Brain pericyte (primary cell): ENCODE measurements around the gene CMIP.

Experiments used
- DNase-seq: peaks from one replicate; pipeline ENCODE4 v3.0.0-alpha.2; 2012; ENCODE audit warnings: low read depth, low spot score

CMIP gene

DNA sequence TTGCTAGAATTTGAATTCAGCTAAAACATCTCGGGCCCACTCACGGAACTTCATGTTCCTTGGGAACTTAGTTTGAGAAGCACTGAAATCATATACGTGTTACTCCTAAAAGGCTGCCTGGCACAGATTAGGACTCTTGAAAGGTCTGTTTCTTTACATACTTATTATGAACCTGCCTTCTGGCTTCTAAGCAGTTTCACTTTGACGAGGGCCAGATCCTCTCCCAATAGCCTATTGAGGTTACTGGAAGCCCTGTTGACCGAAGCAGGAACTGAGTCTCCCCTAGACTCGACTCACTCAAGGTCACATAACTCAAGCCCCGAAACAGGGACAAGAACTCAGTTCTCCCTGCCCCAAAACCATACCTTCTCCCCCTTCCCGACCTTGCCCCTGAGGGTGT lies 212.6 kb downstream of the CMIP start:
- no peak for DNase-seq

DNA sequence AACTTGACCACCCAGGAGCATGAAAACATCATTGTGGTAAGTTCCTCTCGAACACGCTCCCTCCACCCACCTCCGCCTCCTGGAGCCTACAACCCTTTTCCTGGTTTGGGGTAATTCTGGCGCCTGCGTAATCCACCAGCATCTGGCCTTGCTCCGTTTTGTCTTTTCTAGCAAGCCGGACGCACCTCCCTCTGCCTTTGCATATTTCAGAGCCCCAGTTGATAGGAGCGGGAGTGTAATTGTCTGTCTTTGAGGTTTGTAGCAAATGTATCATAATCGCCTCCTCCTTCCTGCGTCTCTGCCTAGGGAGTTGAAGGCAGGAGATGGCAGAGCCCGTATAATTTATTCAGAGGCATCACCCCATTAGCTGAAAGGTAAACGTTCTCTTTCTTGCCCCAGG lies 213.2 kb downstream of the CMIP start:
- DNase-seq, result no peak

DNA sequence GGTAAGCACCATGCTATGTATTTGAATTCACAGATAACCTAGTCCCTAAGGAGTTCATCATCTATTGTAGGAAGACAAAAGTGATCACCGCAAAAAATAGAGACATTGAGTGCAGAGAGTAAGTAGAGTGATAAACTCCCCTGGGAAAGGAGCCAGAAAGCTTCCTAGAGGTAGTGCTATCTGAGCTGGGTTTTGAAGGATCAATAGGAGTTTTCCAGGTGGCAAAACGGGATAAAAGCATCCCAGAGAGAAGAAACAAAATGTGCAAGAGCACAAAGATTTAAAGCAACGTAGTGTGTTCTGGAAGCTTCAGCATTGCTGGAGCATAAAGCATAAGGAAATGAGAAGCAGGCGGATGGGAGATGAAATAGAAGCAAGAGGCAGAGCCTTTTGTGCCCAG lies 213.8 kb downstream of the CMIP start:
- DNase-seq, result no peak

DNA sequence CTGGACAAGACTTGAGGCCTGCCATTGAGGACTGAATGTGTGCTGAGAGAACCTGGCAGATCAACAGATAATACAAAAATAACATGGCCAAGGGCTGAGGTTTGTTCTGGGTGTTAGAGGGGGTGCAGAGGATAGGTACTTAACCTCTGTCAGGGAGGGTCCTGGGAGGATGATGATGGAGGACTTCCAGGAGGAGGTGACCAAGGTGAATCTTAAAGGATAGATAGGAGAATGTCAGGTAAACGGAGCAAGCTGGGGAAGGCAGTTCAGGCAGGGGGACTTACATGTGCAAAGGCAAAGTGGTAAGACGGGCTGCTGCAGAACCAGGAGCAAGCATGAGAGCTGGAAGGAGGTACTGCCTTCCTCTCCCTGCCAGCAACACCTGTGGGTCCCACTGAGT lies 214.6 kb downstream of the CMIP start:
- DNase-seq, result no peak

DNA sequence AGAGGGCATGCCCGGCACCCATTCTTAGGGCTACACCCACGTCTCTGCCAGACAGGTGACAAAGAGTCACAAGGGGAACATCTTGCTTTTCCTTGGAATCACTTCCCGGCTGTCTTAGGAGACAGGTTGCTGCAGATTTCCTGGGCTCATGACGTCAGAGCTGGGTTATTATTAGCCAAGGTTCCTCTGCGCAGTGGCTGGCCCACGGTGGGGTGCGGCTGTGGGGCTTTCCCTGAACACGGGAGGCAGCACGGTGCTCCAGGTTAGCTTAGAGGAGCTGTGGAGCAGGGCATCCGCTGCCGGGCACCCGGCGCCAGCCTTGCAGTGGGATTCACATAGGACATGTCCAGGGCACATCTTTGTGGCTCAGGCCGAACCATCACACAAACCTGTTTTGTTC lies 216.5 kb downstream of the CMIP start:
- no peak for DNase-seq

DNA sequence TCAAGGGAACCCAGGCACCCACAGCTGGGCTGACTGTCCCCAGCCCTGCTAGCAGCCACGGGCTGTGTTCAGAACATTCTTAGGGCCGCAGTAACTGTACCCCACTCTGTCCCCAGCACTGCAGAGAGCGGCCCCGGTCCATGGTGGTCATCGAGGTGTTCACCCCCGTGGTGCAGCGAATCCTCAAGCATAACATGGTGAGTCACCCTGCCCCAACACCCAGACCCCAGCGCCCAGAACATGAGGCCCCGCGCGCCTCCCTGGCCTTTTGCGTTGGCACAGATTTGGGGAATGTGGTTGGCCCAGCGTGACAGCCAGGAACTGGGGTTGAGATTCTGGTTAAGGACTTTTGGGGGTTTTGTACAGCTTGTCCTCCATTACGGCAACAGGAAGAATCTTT lies 219.5 kb downstream of the CMIP start:
- no peak for DNase-seq

DNA sequence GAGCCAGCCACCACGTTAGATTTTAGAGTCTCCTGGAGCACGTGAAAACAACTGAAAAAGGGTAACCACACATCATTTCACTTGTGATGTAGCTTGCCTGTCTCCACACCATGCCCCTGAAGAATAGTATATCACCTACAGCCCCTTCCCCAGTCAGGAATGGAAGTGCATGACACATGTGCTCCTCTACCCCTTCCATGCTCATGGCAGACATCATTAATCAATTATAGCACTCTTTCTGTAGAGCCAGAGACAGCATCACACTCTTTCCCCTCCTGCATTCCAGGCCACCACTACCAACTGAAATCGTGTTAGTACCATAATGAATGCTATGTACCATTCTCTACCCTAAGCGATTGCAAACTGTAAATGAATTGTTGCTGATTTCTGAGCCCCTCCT lies 221.0 kb downstream of the CMIP start:
- DNase-seq, result no peak

DNA sequence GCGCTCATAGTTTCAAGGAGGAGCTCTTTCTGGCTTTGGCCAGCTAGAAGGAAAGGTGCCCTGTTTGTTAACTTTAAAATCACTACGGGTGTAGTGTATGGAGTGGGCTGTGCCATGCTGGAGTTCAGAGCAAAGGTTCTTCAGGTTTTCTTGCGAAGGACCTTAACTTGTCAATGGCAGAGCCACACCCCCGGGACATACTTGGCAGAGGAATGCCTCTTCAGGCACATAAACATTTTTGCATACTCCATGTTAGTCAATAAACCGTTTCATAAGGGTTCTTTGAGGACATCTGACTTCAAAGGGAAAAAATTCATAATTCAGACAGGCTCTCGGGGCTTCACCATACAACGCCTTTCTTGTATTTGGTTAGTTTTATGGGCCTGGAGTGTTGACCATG lies 221.5 kb downstream of the CMIP start:
- no peak for DNase-seq

DNA sequence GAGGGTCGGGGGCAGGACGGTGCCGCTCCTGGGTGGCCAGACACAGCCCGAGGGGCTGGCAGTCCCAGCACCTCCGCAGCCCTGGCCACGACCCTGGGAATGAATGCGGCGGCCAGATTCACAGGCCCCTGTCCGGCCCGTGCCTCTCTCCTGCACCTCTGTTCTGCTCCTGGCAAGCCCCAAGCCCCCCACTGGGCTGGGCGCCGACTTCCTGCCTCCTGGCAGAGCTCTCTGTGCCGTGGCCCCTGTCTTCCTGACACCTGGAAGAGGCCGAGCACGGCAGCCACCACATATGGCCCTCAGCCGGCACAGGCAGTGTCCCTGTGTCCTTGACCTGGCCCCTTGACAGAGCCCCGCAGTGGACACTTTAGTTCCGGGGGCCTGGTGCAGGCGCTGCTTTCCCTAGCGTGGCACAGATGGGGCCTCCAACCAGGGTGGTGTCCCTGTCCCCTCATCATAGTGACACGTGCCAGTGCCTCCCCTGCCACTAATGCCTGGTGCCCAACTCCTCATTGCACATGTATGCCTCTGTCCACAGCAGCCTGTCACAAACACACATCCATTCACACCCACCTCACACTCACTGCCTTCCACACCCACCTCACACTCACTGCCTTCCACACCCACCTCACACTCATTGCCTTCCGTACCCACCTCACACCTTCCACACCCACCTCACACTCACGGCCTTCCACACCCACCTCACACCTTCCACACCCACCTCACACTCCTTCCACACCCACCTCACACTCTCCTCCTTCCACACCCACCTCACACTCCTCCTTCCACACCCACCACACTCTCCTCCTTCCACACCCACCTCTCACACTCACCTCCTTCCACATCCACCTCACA lies 223.9 kb downstream of the CMIP start:
- DNase-seq, result no peak

DNA sequence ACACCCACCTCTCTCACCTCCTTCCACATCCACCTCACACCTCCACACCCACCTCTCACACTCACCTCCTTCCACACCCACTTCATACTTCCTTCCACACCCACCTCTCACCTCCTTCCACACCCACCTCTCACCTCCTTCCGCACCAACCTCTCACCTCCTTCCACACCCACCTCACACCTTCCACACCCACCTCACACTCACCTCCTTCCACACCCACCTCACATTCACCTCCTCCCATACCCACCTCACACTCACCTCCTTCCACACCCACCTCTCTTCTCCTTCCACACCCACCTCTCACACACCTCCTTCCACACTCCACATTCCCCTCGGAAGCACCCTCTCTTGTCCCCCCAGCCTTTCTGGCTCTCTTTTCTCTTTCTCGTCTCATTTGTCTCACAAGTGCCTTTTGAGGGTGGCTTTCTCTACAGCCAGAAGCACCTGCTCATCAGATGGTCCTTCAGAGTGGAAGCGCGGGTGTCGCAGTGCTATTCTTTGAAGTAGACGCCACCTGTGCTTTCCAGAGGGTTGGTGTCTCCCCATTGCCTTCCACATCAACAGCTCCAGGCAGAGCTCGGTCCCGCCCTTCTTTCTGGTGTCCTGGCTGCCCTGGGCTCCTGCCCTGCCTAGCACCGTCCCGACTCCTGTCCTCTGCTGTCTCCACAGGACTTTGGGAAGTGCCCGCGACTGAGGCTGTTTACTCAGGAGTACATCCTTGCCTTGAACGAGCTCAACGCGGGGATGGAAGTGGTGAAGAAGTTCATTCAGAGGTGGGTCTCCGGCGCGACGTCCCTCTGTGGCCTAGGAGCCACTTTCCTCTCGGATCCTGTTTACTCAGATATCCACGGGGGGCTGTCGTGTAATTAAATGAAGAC lies 225.1 kb downstream of the CMIP start:
- no peak for DNase-seq

DNA sequence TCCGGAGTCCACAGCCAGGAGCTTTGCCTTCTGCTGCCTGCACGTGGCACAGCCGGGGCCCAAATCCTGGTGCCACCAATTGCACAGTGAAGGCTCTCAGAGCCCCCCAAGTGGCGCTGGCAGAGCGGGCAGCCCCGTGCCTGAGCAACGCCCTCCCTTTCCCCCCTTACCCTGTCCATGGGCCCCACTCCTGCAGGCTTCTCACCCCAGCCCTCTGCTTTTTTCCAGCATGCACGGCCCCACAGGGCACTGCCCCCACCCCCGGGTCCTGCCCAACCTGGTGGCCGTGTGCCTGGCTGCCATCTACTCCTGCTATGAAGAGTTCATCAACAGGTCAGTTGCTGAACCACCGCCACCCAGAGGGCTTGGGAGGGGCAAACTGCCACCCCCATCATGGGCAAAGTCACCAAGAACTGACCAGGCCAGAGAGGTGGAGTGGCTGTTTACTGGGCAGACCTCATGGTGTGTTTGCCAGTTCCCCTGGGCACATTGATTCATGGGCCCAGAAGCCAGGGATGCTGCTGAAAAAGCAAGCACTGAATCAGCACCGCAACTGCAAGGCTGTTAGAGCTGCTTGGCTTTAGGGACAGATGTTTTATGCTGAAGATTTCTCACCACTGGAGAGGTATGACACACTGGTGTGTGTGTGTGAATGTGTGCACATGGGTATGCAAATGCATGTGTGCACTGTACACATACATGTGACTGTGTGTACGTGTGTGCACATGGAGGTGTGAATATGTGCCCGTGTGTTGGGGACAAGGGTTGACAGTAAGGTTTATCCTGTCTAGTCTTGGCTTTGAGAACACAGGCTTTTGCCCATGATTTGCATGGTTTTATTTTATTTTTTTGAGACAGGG lies 227.4 kb downstream of the CMIP start:
- DNase-seq, result no peak

DNA sequence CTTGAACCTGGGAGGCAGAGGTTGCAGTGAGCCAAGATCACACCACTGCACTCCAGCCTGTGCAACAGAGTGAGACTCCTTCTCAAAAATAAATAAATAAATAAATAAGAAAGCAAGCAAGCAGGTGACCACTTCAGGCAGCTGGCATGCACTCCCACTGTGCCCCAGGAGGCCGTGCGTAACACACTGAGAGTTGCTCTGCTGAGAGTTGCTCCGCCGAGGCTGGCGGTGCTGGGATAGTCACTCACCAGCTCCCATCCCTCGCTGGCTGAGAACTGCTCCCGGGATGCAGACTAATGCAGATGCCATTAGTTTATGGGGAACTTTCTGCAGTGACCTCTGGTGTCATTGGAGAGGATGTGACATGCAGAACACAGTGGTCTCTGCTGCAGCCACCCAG lies 228.8 kb downstream of the CMIP start:
- no peak for DNase-seq

DNA sequence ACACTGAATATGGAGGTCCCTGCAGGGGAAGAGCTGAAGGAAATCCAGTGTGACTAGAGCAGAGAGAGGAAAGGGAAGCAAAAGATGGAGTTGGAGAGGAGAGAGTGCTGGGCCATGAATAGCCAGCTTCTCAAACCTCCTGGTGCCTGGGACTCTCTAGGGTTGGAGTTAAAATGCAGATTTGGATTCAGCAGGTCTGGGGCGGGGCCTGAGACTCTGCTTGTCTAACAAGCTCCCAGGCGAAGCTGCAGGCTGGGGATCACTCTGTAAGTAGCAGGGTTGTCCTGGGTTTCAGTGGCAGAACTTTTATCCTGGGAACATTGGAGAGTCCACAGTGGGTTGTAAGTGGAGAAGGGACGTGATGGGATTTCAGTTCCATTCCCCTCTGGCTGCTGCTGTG lies 231.1 kb downstream of the CMIP start:
- no peak for DNase-seq

DNA sequence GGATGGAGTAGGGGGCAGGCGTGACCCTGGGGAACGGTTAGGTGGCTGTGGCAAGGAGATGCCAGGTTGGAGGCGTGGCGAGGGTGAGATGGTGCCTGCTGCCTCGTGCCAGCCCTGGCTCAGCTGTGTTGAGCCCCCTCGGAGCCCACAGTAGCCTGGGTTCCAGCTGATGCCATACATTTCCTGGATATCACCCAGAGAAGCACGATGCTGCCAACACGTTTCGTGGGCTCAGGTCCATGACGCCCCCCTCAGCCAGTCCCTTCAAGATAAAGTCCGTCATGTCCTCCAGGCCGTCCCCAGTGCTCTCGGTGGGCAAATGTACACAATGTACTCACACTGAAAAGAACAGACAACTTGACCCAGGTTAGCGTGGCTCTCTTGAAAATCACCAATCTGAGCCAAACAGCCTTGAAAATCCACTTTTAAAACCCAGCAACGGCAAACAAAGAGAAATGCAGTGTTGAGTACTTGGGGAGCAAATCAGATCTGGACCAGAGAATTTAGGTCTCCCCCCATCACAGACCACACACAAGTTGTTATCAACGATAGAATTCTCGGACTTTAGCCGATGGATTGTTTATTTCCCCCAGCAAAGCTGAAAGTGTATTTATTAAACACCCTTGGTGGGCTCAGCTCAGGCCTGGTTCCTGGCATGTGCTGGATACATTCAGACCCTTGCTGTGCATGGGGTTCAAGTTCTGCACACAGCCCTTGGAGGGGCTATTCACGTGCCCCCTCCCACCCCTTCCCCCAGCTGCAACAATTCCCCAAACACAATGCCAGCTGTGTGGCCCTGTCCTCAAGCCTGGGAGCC lies 231.7 kb downstream of the CMIP start:
- DNase-seq, result no peak

DNA sequence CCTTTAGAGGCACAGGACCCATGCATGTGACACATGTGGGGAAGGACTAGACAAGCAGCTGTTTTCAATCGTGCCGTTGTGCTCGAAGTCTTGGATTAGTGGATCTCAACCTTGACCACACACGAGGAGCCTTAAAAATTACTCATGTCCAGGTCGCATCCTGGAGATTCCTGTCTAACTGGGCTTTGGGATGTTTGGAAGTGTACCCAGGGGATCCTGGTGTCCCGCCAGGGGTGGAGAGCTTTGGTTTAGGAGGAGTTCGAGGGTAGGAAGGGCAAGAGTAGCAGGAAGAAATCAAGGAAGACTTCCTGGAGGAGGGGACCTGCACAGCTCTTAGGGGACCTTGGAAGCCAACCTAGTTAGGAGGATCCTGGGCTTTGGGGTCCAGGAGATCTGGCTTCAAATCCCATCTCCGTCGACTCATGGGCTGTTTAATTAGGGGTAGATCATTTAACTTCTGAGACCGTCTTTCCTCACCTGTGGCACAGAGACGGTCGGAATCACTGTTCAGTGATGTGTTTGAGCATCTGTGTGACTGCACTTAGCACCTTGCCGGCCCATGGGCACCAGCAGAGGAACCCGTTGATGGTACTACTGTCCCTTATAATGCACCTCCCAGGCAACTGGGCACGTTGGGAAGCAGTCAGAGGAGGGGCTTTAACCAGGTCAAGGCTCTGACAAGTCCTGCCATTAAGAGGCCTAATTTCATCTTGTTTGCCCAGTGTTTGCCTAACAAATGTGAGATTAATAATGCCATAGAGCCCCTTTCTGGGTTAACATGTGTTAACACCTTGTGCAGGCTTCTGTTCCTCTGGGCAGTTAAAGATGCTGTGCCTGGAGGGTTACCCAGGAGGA lies 232.5 kb downstream of the CMIP start:
- no peak for DNase-seq

DNA sequence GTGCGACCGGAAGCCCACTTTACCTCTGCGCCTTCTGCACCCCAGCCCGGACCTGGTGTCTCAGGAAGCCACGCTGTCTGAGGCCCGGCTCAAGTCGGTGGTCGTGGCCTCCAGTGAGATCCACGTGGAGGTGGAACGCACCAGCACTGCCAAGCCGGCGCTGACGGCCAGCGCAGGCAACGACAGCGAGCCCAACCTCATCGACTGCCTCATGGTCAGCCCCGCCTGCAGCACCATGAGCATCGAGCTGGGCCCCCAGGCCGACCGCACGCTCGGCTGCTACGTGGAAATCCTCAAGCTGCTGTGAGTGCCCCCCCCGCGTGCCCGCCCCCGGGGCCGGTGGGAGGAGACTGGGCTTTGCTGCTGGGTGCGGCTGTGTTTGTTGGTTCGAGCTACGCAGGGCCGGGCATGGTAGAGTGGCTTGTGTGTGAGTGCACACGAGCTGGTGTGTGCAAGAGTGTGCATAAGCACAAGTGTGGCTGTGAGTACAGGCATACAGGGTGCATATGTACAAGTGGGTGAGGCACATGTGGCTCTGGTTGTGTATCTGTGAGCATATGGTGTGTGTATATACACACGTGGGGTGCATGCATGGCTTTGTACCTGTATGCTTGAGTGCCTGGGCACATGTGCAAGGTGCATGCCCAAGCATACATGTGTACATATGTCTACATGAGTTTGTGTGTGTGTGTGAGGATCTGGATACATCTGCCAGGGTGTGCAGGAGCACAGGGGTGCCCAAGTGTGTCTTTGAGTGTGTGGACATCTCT lies 233.9 kb downstream of the CMIP start:
- DNase-seq, result no peak

DNA sequence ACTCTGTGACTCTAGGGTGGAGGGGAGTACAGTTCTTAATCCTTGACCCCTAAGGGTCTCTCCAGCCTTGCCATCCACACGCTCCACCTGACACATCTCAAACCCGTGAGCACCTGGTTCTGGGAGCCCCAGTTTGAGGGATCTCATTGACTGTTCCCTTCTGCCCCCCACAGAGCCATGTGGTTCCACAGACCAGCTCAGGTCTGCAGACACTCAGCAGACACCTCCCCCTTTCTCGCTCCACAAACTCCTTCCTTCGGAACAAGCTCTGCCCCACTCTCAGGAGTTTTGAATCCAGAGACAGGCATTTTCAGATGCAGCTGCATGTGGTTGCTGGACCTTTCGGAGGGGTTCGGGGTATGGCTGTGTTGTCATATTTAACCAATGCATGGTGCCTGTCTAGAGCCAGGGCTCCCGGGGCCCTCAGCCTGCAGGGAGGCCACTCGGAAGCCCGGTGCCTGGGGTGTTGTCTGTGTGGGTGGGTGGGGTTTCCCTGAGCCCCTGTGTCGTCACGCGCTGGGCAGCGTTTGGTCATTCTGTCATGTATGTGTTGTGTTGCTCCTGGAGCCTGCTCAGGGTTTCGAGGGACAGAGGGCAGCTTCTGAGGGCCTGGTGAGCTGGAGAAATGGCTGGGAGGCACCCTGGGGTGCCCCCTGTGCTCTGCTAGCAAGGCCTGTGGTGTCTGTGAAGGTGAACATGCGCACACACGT lies 235.3 kb downstream of the CMIP start:
- no peak for DNase-seq

DNA sequence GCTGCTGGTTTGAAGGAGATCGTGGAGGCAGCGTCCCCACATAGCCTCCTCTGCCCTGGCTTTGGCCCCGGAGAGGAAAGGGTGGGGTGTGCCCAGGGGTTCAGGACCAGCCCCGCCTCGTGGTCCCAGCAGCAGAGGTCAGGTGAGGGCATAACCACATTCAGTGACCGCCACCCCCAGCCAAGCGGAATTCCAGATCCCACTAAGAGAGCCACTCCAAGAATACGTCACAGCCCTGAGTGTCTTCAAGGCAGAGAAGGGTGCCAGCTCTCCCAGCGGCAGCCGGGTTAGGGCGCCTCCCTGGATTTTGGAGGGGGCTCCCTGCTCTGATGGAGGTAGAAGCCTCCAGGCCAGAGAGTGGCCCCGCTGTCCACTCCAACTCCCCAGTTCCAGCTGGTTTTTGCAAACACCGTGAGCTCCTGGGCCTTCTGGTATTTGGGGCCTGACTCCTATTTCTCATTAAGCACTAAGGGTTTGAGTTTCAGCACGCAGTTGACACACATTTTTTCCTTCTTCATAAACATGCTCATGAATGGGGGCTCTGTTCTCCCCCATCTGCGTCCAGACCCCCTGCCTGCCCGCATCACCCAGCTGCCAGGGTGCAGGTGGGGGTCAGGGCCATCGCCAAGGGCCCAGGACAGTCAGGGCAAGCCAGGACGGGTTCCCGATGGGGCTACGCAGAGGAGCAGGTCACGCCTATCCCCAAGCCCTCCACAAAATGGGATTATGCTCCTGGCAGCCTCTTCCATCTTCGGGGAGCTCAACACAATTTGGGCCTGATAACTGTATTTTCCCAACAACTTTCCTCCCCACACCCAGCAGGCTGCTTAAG lies 236.1 kb downstream of the CMIP start:
- DNase-seq, result no peak
